HepG2 (cell line): Measurements from ENCODE around the gene CHCHD6. TPM values are rescaled to one million over a fixed set of nuclear protein-coding genes. Genes with fewer than 3 reads are reported as not detected.

Experiments
- ATAC-seq: fragments of 200-7000 bp; cut with Tn5 transposase; 3 replicates; pipeline ENCODE4 v1.9.1; 2020; ENCODE audit warnings: mild to moderate bottlenecking, moderate library complexity
- BruUV-seq: library from RNA; stranded (reverse); fragments of 400-500 nt; replicated peaks from 2 replicates; lab custom pipeline; 2021; lab: Mats Ljungman, UMichigan
- CTCF ChIA-PET: fragments of 300-600 bp; formaldehyde crosslinking; extraction: SDS; loops from one replicate; lab custom pipeline; 2021; ENCODE audit warnings: low total read pairs, inconsistent platforms, low intra/inter-chr PET ratio; lab: Yijun Ruan, JAX
- POLR2A ChIA-PET: fragments of 350-600 bp; sonication (Branson Sonifier 250); formaldehyde crosslinking; loops from one replicate; lab custom pipeline; 2020; ENCODE audit warnings: antibody characterized with exemption, inconsistent platforms; lab: Yijun Ruan, JAX
- DNase-seq: peaks from one replicate; pipeline ENCODE4 v3.0.0-alpha.2; 2015; ENCODE audit warnings: low spot score
- FAIRE-seq: peaks from 3 replicates; lab custom pipeline; 2011; peaks lifted over from hg19 to GRCh38; lab: Jason Lieb, UNC
- H2AFZ ChIP-seq: one replicate; pipeline ENCODE4 v1.6.1; 2011; ENCODE audit warnings: low read length, inconsistent platforms
- H3K27ac ChIP-seq: fragments of 300-600 bp; 3 replicates; pipeline ENCODE4 v1.8.0; 2011; ENCODE audit warnings: mixed run types, mild to moderate bottlenecking, mixed read lengths, low read length, inconsistent platforms; ENCODE audit not compliant: insufficient read depth; ENCODE audit errors: extremely low read length
- H3K27me3 ChIP-seq, 2 experiments: fragments of 200-600 bp in 1 of 2; 2 replicates in 1 of 2; 3 replicates in 1 of 2; pipeline versions ENCODE4 v1.6.0 to v1.8.0; 2011; ENCODE audit warnings: low read length in 2 of 2, mild to moderate bottlenecking in 2 of 2, moderate library complexity in 2 of 2, inconsistent platforms in 1 of 2; ENCODE audit not compliant: insufficient read depth in 2 of 2, control insufficient read depth in 1 of 2
- H3K36me3 ChIP-seq, 2 experiments: fragments of 200-600 bp in 1 of 2; replicated peaks in 1 of 2; 2 replicates in 1 of 2; 3 replicates in 1 of 2; pipeline versions ENCODE4 v1.5.1 to v1.8.0; 2011; ENCODE audit warnings: low read length in 2 of 2, inconsistent platforms in 1 of 2; ENCODE audit not compliant: insufficient read depth in 2 of 2, control insufficient read depth in 1 of 2
- H3K4me1 ChIP-seq: 2 replicates; pipeline ENCODE4 v1.5.1; 2012; ENCODE audit warnings: low read length, inconsistent platforms; ENCODE audit not compliant: insufficient read depth
- H3K4me2 ChIP-seq: 2 replicates; pipeline ENCODE4 v1.6.0; 2011; ENCODE audit warnings: low read depth, low read length, inconsistent platforms
- H3K4me3 ChIP-seq, 3 experiments: fragments of 200-600 bp in 1 of 3; sonication (generic), shearing (Covaris generic) in 1 of 3; replicated peaks in 1 of 3; 2 replicates each; pipeline ENCODE4 v1.5.1; 2011 to 2016; ENCODE audit warnings: low read length in 3 of 3, inconsistent platforms in 2 of 3, low read depth in 2 of 3, mild to moderate bottlenecking in 2 of 3, control low read depth in 1 of 3, mixed read lengths in 1 of 3; ENCODE audit not compliant: insufficient read depth in 1 of 3
- H3K79me2 ChIP-seq: one replicate; pipeline ENCODE4 v1.6.1; 2011; ENCODE audit warnings: low read length, inconsistent platforms; ENCODE audit not compliant: insufficient read depth
- H3K9ac ChIP-seq: 2 replicates; pipeline ENCODE4 v1.6.0; 2011; ENCODE audit warnings: mild to moderate bottlenecking, low read depth, low read length, inconsistent platforms; ENCODE audit not compliant: insufficient read depth
- H3K9me3 ChIP-seq: 2 replicates; pipeline ENCODE4 v1.5.1; 2012; ENCODE audit warnings: mild to moderate bottlenecking, low read length
- H4K20me1 ChIP-seq: 2 replicates; pipeline ENCODE4 v1.6.0; 2011; ENCODE audit warnings: inconsistent platforms, mild to moderate bottlenecking, low read length, moderate library complexity; ENCODE audit not compliant: insufficient read depth
- CBFB ChIP-seq: sonication (generic); formaldehyde crosslinking; IDR thresholded peaks from 2 replicates; pipeline ENCODE4 v1.4.0; 2020; ENCODE audit warnings: missing genetic modification reagents
- ELF4 ChIP-seq: sonication (generic); formaldehyde crosslinking; IDR thresholded peaks from 2 replicates; pipeline ENCODE4 v1.5.0; 2020; ENCODE audit warnings: missing genetic modification reagents, mild to moderate bottlenecking, moderate library complexity, borderline replicate concordance
- FOXK2 ChIP-seq: fragments of 450-650 bp; IDR thresholded peaks from 2 replicates; pipeline ENCODE4 v1.6.1; 2016
- HOXA9 ChIP-seq: sonication (generic); formaldehyde crosslinking; IDR thresholded peaks from 2 replicates; pipeline ENCODE4 v1.8.1; 2022; ENCODE audit warnings: missing genetic modification reagents, mild to moderate bottlenecking, moderate library complexity, borderline replicate concordance
- KAT8 ChIP-seq: IDR thresholded peaks from 2 replicates; pipeline ENCODE4 v1.6.1; 2016; ENCODE audit warnings: missing genetic modification reagents, missing compliant biosample characterization
- KDM4B ChIP-seq: sonication (generic); formaldehyde crosslinking; IDR thresholded peaks from 2 replicates; pipeline ENCODE4 v1.4.0; 2020; ENCODE audit warnings: missing genetic modification reagents
- NR2C2 ChIP-seq: sonication (generic); formaldehyde crosslinking; IDR thresholded peaks from 2 replicates; pipeline ENCODE4 v1.4.0; 2020; ENCODE audit warnings: missing genetic modification reagents, mild to moderate bottlenecking, moderate library complexity, borderline replicate concordance
- RFX1 ChIP-seq: fragments of 450-650 bp; IDR thresholded peaks from 2 replicates; pipeline ENCODE4 v1.6.1; 2017
- SRSF9 ChIP-seq: fragments of 200-400 bp; formaldehyde crosslinking; IDR thresholded peaks from 2 replicates; pipeline ENCODE4 v1.6.1; 2018; ENCODE audit warnings: borderline replicate concordance, mild to moderate bottlenecking, low read depth, low read length; ENCODE audit not compliant: insufficient read depth, poor library complexity, severe bottlenecking
- ZBTB7B ChIP-seq: sonication (generic); formaldehyde crosslinking; IDR thresholded peaks from 2 replicates; pipeline ENCODE4 v1.4.0; 2020; ENCODE audit warnings: missing genetic modification reagents
- ZNF230 ChIP-seq: sonication (generic); formaldehyde crosslinking; IDR thresholded peaks from 2 replicates; pipeline ENCODE4 v1.4.0; 2020; ENCODE audit warnings: mild to moderate bottlenecking, missing genetic modification reagents
- ZNF251 ChIP-seq: sonication (generic); formaldehyde crosslinking; IDR thresholded peaks from 2 replicates; pipeline ENCODE4 v1.9.0; 2021; ENCODE audit warnings: mild to moderate bottlenecking, missing genetic modification reagents
- ZNF616 ChIP-seq: sonication (generic); formaldehyde crosslinking; IDR thresholded peaks from 2 replicates; pipeline ENCODE4 v1.5.0; 2020; ENCODE audit warnings: low read depth, mild to moderate bottlenecking, missing genetic modification reagents
- ZNF776 ChIP-seq: sonication (generic); formaldehyde crosslinking; IDR thresholded peaks from 2 replicates; pipeline ENCODE4 v1.4.0; 2020; ENCODE audit warnings: mild to moderate bottlenecking, missing genetic modification reagents
- WGBS: methylation state at CpG from one replicate; pipeline ENCODE4 v1.1.6; 2017; ENCODE audit warnings: low lambda C conversion rate; 5-methylcytosine and 5-hydroxymethylcytosine counted together
- in situ Hi-C: cut with HindIII; loops from 2 replicates; pipeline ENCODE4 v1.10.0; 2017; ENCODE audit warnings: low pct_unique_long_range_greater_than_20kb; ENCODE audit not compliant: extremely low pct_ligation_motif_present
- intact Hi-C: fragments of 100-400 bp; cut with micrococcal nuclease; formaldehyde crosslinking; loops from one replicate; pipeline ENCODE4 v1.10.0; 2022; ENCODE audit not compliant: unreplicated experiment
- polyA plus RNA-seq, 8 experiments: library from polyadenylated mRNA; depleted of rRNA in 3 of 8; stranded (reverse) in 7 of 8; unstranded in 1 of 8; fragments of >200 nt; fragmentation: Illumina TruSeq in 4 of 8; extraction: Trizol in 4 of 8; gene quantifications; 2 replicates each; pipeline versions ENCODE4 v1.2.1 to v1.2.3, GENCODE V29; 2011 to 2016; ENCODE audit warnings: low read depth in 4 of 8, missing spikeins in 1 of 8, mixed read lengths in 1 of 8; ENCODE audit not compliant: insufficient read depth in 1 of 8
- total RNA-seq, 5 experiments: library from RNA; depleted of rRNA; stranded (reverse); fragments of >200 nt; fragmentation: Illumina TruSeq; extraction: Trizol; gene quantifications; 2 replicates each; pipeline ENCODE4 v1.2.3, GENCODE V29; 2016; ENCODE audit warnings: low read depth in 1 of 5
- TF ChIP-seq, protein P1 (sequence below), 2 experiments: sonication (generic) in 1 of 2; formaldehyde crosslinking in 1 of 2; IDR thresholded peaks; 2 replicates each; pipeline versions ENCODE4 v1.4.0 to v1.6.1; 2018 to 2020; ENCODE audit warnings: missing genetic modification reagents in 2 of 2, borderline replicate concordance in 1 of 2, low read depth in 1 of 2, mild to moderate bottlenecking in 1 of 2, missing biosample characterization in 1 of 2
- TF ChIP-seq, protein P2 (sequence below): sonication (generic); formaldehyde crosslinking; IDR thresholded peaks from 2 replicates; pipeline ENCODE4 v1.4.0; 2020; ENCODE audit warnings: missing genetic modification reagents, mild to moderate bottlenecking, borderline replicate concordance
- TF ChIP-seq, protein P3 (sequence below): sonication (generic); formaldehyde crosslinking; IDR thresholded peaks from 2 replicates; pipeline ENCODE4 v1.4.0; 2020; ENCODE audit warnings: missing genetic modification reagents
- TF ChIP-seq, protein P4 (sequence below): sonication (generic); formaldehyde crosslinking; conservative IDR thresholded peaks from 2 replicates; pipeline ENCODE4 v1.8.0; 2022; ENCODE audit warnings: missing genetic modification reagents

Gene CHCHD6
- total and polyA plus RNA-seq, 2 of the 13 experiments (the other 11 are each of a cell fraction or from before 2014, with no cell fraction given): 20.3 to 20.8 TPM

DNA sequence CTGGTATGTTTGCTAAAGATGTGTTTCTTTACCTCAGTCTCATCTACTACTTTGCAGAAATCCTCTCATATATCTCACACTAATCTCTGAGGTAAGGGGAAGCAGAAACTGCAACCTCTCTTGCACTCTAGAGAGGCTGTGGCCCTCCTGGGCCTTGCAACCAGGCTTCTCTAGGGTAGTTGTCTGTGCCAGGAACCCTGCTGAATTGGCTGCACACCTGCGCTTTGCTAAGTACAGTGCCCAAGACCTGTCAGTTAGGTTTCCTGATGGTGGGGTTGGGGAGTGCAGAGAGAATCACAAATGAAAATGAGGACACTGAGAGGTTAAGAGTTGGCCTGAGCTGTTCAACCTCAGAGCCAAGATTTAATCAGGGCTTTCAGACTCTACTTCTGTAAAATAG lies 161.7 kb downstream of the CHCHD6 start:
- ChIA-PET POLR2A (no interaction called here), CTCF (no interaction called here)
- Histone ChIP-seq H3K4me1 (no peaks in the 10 kb centered on the region), H3K36me3 (no peaks in the 10 kb centered on the region), H3K27me3 (no peaks in the 10 kb centered on the region), H3K79me2 (no peaks in the 10 kb centered on the region), H3K4me2 (no peak overlapping the region), H2AFZ (no peak overlapping the region), H3K9ac (no peak overlapping the region), H4K20me1 (no peaks in the 10 kb centered on the region), H3K9me3 (no peaks in the 10 kb centered on the region), H3K4me3 (no peak overlapping the region), H3K27ac (no peak overlapping the region)
- in situ Hi-C loops (no loop called here), intact Hi-C loops (no loop called here)
- ATAC-seq: no peak
- TF ChIP-seq ZNF776 (CRISPR knock-in tag) (no peak), RFX1 (no peak), KDM4B (CRISPR knock-in tag) (no peak), ZBTB7B (CRISPR knock-in tag) (no peak), SRSF9 (no peak), HOXA9 (CRISPR knock-in tag) (no peak), ZNF251 (no peak), ZNF616 (CRISPR knock-in tag) (no peak), NR2C2 (no peak), ELF4 (CRISPR knock-in tag) (no peak), FOXK2 (no peak), CBFB (CRISPR knock-in tag) (no peak), ZNF230 (no peak), KAT8 (CRISPR knock-in tag) (no peak)
- TF ChIP-seq, protein P1, sequence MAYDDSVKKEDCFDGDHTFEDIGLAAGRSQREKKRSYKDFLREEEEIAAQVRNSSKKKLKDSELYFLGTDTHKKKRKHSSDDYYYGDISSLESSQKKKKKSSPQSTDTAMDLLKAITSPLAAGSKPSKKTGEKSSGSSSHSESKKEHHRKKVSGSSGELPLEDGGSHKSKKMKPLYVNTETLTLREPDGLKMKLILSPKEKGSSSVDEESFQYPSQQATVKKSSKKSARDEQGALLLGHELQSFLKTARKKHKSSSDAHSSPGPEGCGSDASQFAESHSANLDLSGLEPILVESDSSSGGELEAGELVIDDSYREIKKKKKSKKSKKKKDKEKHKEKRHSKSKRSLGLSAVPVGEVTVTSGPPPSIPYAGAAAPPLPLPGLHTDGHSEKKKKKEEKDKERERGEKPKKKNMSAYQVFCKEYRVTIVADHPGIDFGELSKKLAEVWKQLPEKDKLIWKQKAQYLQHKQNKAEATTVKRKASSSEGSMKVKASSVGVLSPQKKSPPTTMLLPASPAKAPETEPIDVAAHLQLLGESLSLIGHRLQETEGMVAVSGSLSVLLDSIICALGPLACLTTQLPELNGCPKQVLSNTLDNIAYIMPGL (CRISPR knock-in tag; IDR thresholded peaks at IDR 0.05; ENCODE audit: borderline replicate concordance in 1 of 2, low read depth in 1 of 2): no peak
- TF ChIP-seq, protein P2, sequence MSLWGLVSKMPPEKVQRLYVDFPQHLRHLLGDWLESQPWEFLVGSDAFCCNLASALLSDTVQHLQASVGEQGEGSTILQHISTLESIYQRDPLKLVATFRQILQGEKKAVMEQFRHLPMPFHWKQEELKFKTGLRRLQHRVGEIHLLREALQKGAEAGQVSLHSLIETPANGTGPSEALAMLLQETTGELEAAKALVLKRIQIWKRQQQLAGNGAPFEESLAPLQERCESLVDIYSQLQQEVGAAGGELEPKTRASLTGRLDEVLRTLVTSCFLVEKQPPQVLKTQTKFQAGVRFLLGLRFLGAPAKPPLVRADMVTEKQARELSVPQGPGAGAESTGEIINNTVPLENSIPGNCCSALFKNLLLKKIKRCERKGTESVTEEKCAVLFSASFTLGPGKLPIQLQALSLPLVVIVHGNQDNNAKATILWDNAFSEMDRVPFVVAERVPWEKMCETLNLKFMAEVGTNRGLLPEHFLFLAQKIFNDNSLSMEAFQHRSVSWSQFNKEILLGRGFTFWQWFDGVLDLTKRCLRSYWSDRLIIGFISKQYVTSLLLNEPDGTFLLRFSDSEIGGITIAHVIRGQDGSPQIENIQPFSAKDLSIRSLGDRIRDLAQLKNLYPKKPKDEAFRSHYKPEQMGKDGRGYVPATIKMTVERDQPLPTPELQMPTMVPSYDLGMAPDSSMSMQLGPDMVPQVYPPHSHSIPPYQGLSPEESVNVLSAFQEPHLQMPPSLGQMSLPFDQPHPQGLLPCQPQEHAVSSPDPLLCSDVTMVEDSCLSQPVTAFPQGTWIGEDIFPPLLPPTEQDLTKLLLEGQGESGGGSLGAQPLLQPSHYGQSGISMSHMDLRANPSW (CRISPR knock-in tag): no peak
- TF ChIP-seq, protein P3, sequence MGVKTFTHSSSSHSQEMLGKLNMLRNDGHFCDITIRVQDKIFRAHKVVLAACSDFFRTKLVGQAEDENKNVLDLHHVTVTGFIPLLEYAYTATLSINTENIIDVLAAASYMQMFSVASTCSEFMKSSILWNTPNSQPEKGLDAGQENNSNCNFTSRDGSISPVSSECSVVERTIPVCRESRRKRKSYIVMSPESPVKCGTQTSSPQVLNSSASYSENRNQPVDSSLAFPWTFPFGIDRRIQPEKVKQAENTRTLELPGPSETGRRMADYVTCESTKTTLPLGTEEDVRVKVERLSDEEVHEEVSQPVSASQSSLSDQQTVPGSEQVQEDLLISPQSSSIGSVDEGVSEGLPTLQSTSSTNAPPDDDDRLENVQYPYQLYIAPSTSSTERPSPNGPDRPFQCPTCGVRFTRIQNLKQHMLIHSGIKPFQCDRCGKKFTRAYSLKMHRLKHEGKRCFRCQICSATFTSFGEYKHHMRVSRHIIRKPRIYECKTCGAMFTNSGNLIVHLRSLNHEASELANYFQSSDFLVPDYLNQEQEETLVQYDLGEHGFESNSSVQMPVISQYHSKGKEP (CRISPR knock-in tag): no peak
- TF ChIP-seq, protein P4, sequence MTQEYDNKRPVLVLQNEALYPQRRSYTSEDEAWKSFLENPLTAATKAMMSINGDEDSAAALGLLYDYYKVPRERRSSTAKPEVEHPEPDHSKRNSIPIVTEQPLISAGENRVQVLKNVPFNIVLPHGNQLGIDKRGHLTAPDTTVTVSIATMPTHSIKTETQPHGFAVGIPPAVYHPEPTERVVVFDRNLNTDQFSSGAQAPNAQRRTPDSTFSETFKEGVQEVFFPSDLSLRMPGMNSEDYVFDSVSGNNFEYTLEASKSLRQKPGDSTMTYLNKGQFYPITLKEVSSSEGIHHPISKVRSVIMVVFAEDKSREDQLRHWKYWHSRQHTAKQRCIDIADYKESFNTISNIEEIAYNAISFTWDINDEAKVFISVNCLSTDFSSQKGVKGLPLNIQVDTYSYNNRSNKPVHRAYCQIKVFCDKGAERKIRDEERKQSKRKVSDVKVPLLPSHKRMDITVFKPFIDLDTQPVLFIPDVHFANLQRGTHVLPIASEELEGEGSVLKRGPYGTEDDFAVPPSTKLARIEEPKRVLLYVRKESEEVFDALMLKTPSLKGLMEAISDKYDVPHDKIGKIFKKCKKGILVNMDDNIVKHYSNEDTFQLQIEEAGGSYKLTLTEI: no peak
- no peak for DNase-seq
- WGBS: 53% methylated on average over 1 of the region's 1 CpG
- FAIRE-seq: no peak
- BruUV-seq: no TSS peak
